ENCODE data around the gene ADD2.

ADD2 gene

DNA sequence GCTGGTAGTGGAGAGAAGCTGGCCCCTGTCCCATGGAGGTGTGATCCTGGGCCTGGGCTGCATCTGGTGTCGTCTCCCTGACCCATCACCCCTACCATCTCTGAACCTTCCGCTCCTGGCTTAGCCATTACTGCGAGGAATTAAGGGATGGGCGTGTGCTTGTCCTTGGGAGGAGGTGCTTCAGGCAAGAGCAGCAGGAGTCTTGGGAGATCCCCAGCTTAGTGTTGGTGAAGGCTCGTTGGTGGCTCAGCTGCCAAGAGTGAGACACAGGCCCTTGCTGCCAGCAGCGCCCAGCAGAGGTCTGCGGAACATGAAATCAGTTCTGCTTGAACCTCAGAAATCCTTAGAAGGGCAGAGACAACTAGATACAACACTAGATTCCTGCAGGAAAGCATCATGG, 154.5 kb downstream of the ADD2 start:
- ChIA-PET CTCF (no interaction called here), POLR2A (no interaction called here)
- TF ChIP-seq FOXA1 (IDR thresholded peaks at IDR 0.05) (no peak), ARNT (IDR thresholded peaks at IDR 0.05) (no peak), LEF1 (IDR thresholded peaks at IDR 0.05; ENCODE audit: borderline replicate concordance) (no peak), BHLHE40 (IDR thresholded peaks at IDR 0.05; ENCODE audit: borderline replicate concordance) (no peak), ZNF384 (IDR thresholded peaks at IDR 0.05) (no peak), NFRKB (IDR thresholded peaks at IDR 0.05) (no peak), TARDBP (IDR thresholded peaks at IDR 0.05) (no peak), CTBP1 (IDR thresholded peaks at IDR 0.05; ENCODE audit: borderline replicate concordance) (no peak), SUZ12 (IDR thresholded peaks at IDR 0.05) (no peak), SP1 (IDR thresholded peaks at IDR 0.05) (no peak), HDGF (IDR thresholded peaks at IDR 0.05; ENCODE audit: borderline replicate concordance) (no peak), FOXM1 (IDR thresholded peaks at IDR 0.05; ENCODE audit: borderline replicate concordance) (no peak), ELF4 (IDR thresholded peaks at IDR 0.05) (no peak), L3MBTL2 (conservative IDR thresholded peaks at IDR 0.05) (no peak)
- DNase-seq (ENCODE audit: extremely low spot score), result no peak

DNA sequence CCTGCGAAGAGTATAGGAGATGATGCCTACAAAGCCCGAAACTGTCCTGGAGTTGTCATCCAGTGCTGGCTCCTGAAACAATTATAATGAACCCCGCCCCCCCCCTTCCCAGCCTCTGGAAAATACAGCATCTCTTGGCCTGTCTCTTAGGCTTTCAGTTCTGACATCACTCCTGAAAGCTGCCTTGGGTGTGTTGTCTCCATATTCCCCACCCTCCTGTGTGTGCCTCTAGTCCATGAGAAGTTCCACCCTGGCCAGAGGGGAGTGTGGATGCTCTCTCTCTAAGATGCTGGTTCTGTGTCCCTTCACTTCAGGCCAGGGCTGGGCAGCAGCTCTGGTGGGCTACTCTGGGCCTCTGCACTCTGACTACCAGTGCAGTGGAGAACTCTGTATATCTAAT, 155.4 kb downstream of the ADD2 start:
- ChIA-PET CTCF (no interaction called here), POLR2A (no interaction called here)
- TF ChIP-seq FOXK2 (IDR thresholded peaks at IDR 0.05) (no peak), FOXM1 (IDR thresholded peaks at IDR 0.05; ENCODE audit: borderline replicate concordance) (no peak), LEF1 (IDR thresholded peaks at IDR 0.05; ENCODE audit: borderline replicate concordance) (no peak), ZNF384 (IDR thresholded peaks at IDR 0.05) (no peak)
- DNase-seq (ENCODE audit: extremely low spot score), result no peak

DNA sequence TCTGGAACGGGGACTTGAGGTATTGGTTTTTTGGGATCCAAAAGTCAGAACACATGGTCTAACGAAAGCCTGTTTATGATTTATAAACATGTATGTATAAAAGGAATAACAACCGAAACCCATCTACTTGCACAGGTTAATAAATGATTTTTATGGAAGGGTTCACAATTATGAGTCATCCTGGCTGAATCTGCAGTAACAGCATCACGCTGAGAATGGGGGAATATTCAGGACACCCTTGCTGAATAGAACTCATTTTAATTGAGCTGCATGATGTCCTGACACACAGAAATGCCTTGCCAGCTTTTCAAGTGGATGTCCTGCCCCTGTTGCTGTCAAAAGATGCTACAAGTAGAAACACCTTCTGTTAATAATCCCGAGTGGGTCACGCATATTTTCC, 159.6 kb downstream of the ADD2 start:
- TF ChIP-seq CTBP1 (IDR thresholded peaks at IDR 0.05; ENCODE audit: borderline replicate concordance) (no peak), HDGF (IDR thresholded peaks at IDR 0.05; ENCODE audit: borderline replicate concordance) (no peak), TARDBP (IDR thresholded peaks at IDR 0.05) (no peak), BHLHE40 (IDR thresholded peaks at IDR 0.05; ENCODE audit: borderline replicate concordance) (no peak), LEF1 (IDR thresholded peaks at IDR 0.05; ENCODE audit: borderline replicate concordance) (no peak), SUZ12 (IDR thresholded peaks at IDR 0.05) (no peak), ZNF384 (IDR thresholded peaks at IDR 0.05) (no peak)
- TF ChIP-seq, protein P1, sequence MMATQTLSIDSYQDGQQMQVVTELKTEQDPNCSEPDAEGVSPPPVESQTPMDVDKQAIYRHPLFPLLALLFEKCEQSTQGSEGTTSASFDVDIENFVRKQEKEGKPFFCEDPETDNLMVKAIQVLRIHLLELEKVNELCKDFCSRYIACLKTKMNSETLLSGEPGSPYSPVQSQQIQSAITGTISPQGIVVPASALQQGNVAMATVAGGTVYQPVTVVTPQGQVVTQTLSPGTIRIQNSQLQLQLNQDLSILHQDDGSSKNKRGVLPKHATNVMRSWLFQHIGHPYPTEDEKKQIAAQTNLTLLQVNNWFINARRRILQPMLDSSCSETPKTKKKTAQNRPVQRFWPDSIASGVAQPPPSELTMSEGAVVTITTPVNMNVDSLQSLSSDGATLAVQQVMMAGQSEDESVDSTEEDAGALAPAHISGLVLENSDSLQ (IDR thresholded peaks at IDR 0.05), result no peak
- ChIA-PET POLR2A (no interaction called here), CTCF (interaction anchor here (1.1 kb wide), 1 partner anchor 9 kb away, joined by 3 read pairs; no protein-coding TSS in a partner anchor)
- no peak for DNase-seq (ENCODE audit: extremely low spot score)

DNA sequence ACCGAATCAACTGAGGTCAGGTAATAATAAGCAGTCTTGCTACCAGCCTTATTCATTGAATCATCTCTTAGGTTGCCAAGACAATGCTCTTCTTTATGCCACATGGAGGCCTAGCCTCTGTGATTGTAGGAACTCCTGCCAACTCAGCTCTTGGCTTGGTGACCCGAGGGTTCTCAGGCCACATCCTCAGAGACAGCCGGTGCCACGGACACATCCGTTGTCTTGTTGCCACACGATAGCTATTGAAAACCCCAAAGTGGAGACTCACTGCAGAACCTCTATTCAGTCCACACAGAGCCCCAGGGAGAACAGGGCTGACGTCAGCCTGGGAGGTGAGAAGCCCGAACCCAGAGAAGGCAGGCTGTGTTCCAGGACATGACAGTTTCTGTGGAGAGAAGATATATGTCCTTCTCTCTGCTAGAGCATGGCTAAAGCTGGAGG, 160.9 kb downstream of the ADD2 start:
- no peak for DNase-seq (ENCODE audit: extremely low spot score)
- no peak for TF ChIP-seq NFRKB (IDR thresholded peaks at IDR 0.05)
- TF ChIP-seq, protein P1 (IDR thresholded peaks at IDR 0.05), result no peak
- TF ChIP-seq FOXK2 (IDR thresholded peaks at IDR 0.05), result no peak
- TF ChIP-seq ARNT (IDR thresholded peaks at IDR 0.05), result no peak
- no peak for TF ChIP-seq ZNF384 (IDR thresholded peaks at IDR 0.05)
- no peak for TF ChIP-seq FOXM1 (IDR thresholded peaks at IDR 0.05; ENCODE audit: borderline replicate concordance)
- TF ChIP-seq BHLHE40 (IDR thresholded peaks at IDR 0.05; ENCODE audit: borderline replicate concordance), result no peak
- no peak for TF ChIP-seq TARDBP (IDR thresholded peaks at IDR 0.05)
- no peak for TF ChIP-seq CTBP1 (IDR thresholded peaks at IDR 0.05; ENCODE audit: borderline replicate concordance)
- TF ChIP-seq LEF1 (IDR thresholded peaks at IDR 0.05; ENCODE audit: borderline replicate concordance), result no peak
- TF ChIP-seq SUZ12 (IDR thresholded peaks at IDR 0.05), result no peak
- TF ChIP-seq HDGF (IDR thresholded peaks at IDR 0.05; ENCODE audit: borderline replicate concordance), result no peak
- no peak for TF ChIP-seq SP1 (IDR thresholded peaks at IDR 0.05)
- no peak for TF ChIP-seq FOXA1 (IDR thresholded peaks at IDR 0.05)
- TF ChIP-seq L3MBTL2 (conservative IDR thresholded peaks at IDR 0.05), result no peak
- TF ChIP-seq ELF4 (IDR thresholded peaks at IDR 0.05), result no peak
- ChIA-PET POLR2A (no interaction called here), CTCF (no interaction called here)
